RWPE2 (cell line): Measurements from ENCODE around the gene AFAP1.

Experiments
- ATAC-seq: fragments of 200-7000 bp; cut with Tn5 transposase; 3 replicates; pipeline ENCODE4 v1.9.1; 2021; ENCODE audit warnings: low read depth
- DNase-seq: peaks from one replicate; pipeline ENCODE4 v3.0.0-alpha.2; 2020; ENCODE audit warnings: low spot score
- H3K27ac ChIP-seq: fragments of 450-650 bp; 2 replicates; pipeline ENCODE4 v1.5.1; 2017; ENCODE audit warnings: mild to moderate bottlenecking; ENCODE audit not compliant: poor library complexity, severe bottlenecking
- H3K27me3 ChIP-seq: fragments of 250-450 bp; sonication (Bioruptor Pico); 2 replicates; pipeline ENCODE4 v1.5.1; 2021; ENCODE audit warnings: mild to moderate bottlenecking, moderate library complexity; ENCODE audit not compliant: insufficient read depth, poor library complexity, severe bottlenecking
- H3K36me3 ChIP-seq: fragments of 250-450 bp; sonication (Bioruptor Pico); 2 replicates; pipeline ENCODE4 v1.5.1; 2020; ENCODE audit warnings: low read depth, mild to moderate bottlenecking, moderate library complexity
- H3K4me1 ChIP-seq: fragments of 250-450 bp; sonication (Bioruptor Pico); 2 replicates; pipeline ENCODE4 v1.5.1; 2021; ENCODE audit warnings: mild to moderate bottlenecking, moderate library complexity; ENCODE audit not compliant: insufficient read depth, poor library complexity, severe bottlenecking
- H3K4me3 ChIP-seq: fragments of 250-450 bp; sonication (Bioruptor Pico); 2 replicates; pipeline ENCODE4 v1.5.1; 2021; ENCODE audit warnings: mild to moderate bottlenecking, moderate library complexity; ENCODE audit not compliant: severe bottlenecking
- H3K9me3 ChIP-seq: fragments of 250-450 bp; sonication (Bioruptor Pico); 2 replicates; pipeline ENCODE4 v1.5.1; 2021; ENCODE audit warnings: mild to moderate bottlenecking, moderate library complexity; ENCODE audit not compliant: severe bottlenecking
- TF ChIP-seq, protein P1 (sequence below): fragments of 450-650 bp; IDR thresholded peaks from one replicate; pipeline ENCODE4 v1.5.1; 2017; ENCODE audit warnings: mild to moderate bottlenecking, moderate library complexity; ENCODE audit not compliant: poor library complexity, severe bottlenecking

AFAP1 gene

DNA sequence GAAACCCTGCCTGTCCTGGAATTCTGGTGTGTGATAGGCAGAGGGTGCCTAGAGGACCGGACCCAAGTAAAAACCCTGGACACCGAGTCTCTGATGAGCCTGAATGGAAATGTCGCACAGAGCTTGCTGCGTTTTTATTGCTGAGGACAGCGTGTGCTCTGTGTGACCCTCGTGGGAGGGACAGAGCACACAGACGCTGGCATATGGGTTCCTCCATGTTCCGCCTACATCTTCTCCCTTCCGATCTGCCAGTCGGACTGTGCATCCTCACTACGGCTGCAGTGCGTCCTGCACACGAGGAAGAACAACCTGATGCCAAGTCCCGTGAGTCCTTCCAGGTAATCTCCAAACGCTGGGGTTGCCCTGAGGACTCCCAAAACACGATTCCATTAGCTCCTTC lies 68.3 kb downstream of the AFAP1 start:
- TF ChIP-seq, protein P1, sequence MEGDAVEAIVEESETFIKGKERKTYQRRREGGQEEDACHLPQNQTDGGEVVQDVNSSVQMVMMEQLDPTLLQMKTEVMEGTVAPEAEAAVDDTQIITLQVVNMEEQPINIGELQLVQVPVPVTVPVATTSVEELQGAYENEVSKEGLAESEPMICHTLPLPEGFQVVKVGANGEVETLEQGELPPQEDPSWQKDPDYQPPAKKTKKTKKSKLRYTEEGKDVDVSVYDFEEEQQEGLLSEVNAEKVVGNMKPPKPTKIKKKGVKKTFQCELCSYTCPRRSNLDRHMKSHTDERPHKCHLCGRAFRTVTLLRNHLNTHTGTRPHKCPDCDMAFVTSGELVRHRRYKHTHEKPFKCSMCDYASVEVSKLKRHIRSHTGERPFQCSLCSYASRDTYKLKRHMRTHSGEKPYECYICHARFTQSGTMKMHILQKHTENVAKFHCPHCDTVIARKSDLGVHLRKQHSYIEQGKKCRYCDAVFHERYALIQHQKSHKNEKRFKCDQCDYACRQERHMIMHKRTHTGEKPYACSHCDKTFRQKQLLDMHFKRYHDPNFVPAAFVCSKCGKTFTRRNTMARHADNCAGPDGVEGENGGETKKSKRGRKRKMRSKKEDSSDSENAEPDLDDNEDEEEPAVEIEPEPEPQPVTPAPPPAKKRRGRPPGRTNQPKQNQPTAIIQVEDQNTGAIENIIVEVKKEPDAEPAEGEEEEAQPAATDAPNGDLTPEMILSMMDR, result no peak
- no peak overlapping the region for H3K4me3 ChIP-seq
- H3K4me1 ChIP-seq, result peaks cover 37% of the 10 kb centered on the region
- peaks cover 40% of the 10 kb centered on the region for H3K36me3 ChIP-seq
- DNase-seq (no peak), ATAC-seq (no peak)
- no peaks in the 10 kb centered on the region for H3K27me3 ChIP-seq
- H3K9me3 ChIP-seq, result no peaks in the 10 kb centered on the region
- H3K27ac ChIP-seq, result peak overlapping the region; percentile 60

DNA sequence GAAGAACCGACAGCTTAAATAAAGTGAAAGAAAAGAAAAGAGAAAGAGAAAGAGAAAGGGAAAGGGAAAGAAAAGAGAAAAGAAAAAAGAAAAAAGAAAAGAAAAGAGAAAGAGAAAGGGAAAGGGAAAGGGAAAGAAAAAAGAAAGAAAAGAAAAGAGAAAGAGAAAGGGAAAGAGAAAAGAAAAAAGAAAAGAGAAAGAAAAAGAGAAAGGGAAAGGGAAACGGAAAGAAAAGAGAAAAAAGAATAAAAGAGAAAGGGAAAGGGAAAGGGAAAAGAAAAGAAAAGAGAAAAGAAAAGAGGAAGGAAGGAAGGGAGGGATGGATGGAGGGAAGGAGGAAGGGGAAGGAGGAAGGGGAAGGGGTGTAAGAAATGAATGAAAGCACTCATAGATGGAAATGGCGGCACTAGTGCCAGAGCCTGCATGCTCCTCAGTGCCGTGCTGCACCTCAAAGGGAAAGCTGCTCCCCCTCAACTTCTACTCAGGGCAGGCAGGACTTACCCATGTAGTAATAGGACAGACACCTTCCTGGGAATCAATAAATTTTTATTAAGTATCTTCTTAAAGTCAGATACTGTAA lies 70.7 kb downstream of the AFAP1 start:
- H3K27me3 ChIP-seq, result no peaks in the 10 kb centered on the region
- peaks cover 36% of the 10 kb centered on the region for H3K4me1 ChIP-seq
- ATAC-seq, result no peak
- peak overlapping the region; percentile 69 for H3K27ac ChIP-seq
- peaks cover 62% of the 10 kb centered on the region for H3K36me3 ChIP-seq
- DNase-seq, result no peak
- TF ChIP-seq, protein P1, result no peak
- H3K9me3 ChIP-seq, result no peaks in the 10 kb centered on the region
- H3K4me3 ChIP-seq, result no peak overlapping the region

DNA sequence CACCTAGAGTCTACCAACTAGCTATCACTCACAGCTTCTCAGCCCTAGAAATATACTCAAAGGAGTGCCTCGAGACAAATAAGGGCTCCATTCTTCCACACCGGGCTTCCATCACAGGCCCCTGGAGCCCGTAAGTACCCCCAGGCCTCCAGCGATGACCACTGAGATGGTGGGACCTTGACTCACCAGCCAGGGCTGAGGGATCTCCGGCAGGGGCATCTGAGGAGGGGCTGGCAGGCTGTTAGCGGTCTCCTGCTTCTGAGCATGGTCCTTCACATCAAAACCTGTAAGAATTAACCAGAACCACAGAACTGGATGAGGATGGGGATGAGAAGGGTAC lies 71.3 kb downstream of the AFAP1 start:
- TF ChIP-seq, protein P1, result no peak
- Histone ChIP-seq H3K4me1 (peaks cover 30% of the 10 kb centered on the region), H3K36me3 (peaks cover 62% of the 10 kb centered on the region), H3K9me3 (no peaks in the 10 kb centered on the region), H3K27ac (peak overlapping the region; percentile 69), H3K4me3 (no peak overlapping the region), H3K27me3 (no peaks in the 10 kb centered on the region)
- ATAC-seq, result no peak
- no peak for DNase-seq

DNA sequence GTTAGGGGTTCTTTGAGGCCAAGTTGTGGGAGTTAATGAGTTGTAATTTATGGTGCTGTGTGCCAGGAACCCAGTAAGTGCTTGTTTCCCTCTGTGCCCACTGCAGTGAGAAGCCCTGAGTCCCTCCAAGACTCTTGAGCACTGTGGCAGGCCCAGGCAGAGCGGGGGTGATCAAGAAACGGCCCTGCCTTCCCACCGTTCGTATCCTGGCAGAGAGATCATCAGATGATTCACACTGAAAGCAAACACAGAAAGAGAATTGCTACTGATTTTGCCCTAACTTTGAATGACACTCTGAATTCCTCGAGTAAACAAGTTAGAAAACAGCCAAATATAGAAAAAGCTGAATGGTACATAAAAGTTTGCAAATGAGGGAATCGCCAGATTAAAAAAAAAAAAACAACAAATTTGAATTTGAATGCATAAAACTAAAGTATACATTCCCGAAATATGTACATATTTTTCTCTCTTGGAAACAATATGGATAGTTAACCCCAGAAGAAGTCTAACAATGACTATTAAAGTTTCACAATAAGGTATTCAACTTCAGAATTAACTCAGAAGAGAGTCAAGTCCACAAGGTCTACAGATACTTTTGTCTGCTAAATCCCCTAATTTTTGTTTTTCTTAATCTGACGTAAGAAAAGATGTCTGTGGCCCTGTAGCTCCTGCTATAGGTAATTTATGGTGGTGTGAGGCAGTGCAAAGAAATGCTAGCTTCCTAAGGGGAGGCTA lies 71.8 kb downstream of the AFAP1 start:
- Histone ChIP-seq H3K36me3 (peaks cover 62% of the 10 kb centered on the region), H3K27ac (peak overlapping the region; percentile 69), H3K4me3 (no peak overlapping the region), H3K9me3 (no peaks in the 10 kb centered on the region), H3K27me3 (no peaks in the 10 kb centered on the region), H3K4me1 (peaks cover 29% of the 10 kb centered on the region)
- ATAC-seq (peak; percentile 74), DNase-seq (no peak)
- TF ChIP-seq, protein P1, result no peak

DNA sequence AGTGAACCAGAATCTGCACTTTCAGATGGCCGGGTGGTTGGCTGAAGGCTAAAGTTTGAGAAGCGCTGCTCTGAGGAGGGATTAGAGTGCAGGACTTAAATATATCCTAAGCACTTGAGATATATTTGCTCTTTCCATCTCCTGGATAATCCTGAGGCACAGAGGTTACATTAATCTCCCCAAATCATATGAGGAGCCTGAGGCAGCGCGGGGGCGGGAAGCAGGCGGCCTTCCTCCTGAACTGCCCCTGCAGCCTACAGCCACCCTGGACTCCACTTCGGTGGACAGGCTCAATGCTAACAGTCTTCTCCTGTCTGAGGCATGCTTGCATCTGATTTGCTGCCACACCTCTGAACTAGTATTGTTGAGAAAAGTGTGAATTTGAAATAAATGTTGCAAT lies 72.5 kb downstream of the AFAP1 start:
- H3K9me3 ChIP-seq, result no peaks in the 10 kb centered on the region
- H3K27ac ChIP-seq, result peak overlapping the region; percentile 69
- no peak for ATAC-seq
- DNase-seq, result no peak
- H3K36me3 ChIP-seq, result peaks cover 62% of the 10 kb centered on the region
- peaks cover 26% of the 10 kb centered on the region for H3K4me1 ChIP-seq
- TF ChIP-seq, protein P1, result no peak
- no peak overlapping the region for H3K4me3 ChIP-seq
- H3K27me3 ChIP-seq, result no peaks in the 10 kb centered on the region
